Loucy (cell line): ENCODE measurements around the gene SBK2.

Experiments used
- CTCF ChIP-seq: fragments of 200-600 bp; sonication (generic); conservative IDR thresholded peaks from 2 replicates; pipeline ENCODE4 v1.5.1; 2014; ENCODE audit warnings: mild to moderate bottlenecking, antibody characterized with exemption, low read length
- EZH2phosphoT487 ChIP-seq: fragments of 200-600 bp; IDR thresholded peaks from 2 replicates; pipeline ENCODE4 v1.6.1; 2018; ENCODE audit warnings: antibody characterized with exemption, mild to moderate bottlenecking, moderate library complexity, borderline replicate concordance

GRCh38 chr19:55488986-55489710, 47.8 kb downstream of the SBK2 start:
- no peak for TF ChIP-seq CTCF
- no peak for TF ChIP-seq EZH2phosphoT487
